Upper lobe of left lung (tissue), 6 donors: ENCODE data around the gene MAN1B1. TPM values are rescaled to one million over a fixed set of nuclear protein-coding genes. Genes with fewer than 3 reads are reported as not detected.
"Not testable (repeated sequence)": the region's sequence is repeated elsewhere in the genome, so short reads cannot be mapped to it uniquely, and the experiment has no call there.

Source experiments
- ATAC-seq, 2 donors: fragments of 200-7000 bp; cut with Tn5 transposase; one replicate each; pipeline ENCODE4 v1.9.1; 2022; ENCODE audit warnings: mild to moderate bottlenecking in 2 of 2, moderate library complexity in 2 of 2; ENCODE audit not compliant: low FRiP score in 2 of 2
- DNase-seq, 2 donors: peaks; one replicate each; pipeline ENCODE4 v3.0.0-alpha.2; 2019 to 2020
- H3K27ac ChIP-seq, 4 donors: fragments of 200-600 bp; sonication (generic); one replicate each; pipeline ENCODE4 v1.5.1; 2016 to 2019
- H3K27me3 ChIP-seq, 4 donors: fragments of 200-600 bp; sonication (generic); one replicate each; pipeline ENCODE4 v1.5.1; 2017 to 2019
- H3K36me3 ChIP-seq, 4 donors: fragments of 200-600 bp; sonication (generic); one replicate each; pipeline ENCODE4 v1.5.1; 2016 to 2019
- H3K4me1 ChIP-seq, 4 donors: fragments of 200-600 bp; sonication (generic); one replicate each; pipeline ENCODE4 v1.5.1; 2018 to 2019
- H3K4me3 ChIP-seq, 4 donors: fragments of 200-600 bp; sonication (generic); one replicate each; pipeline ENCODE4 v1.5.1; 2017 to 2019; ENCODE audit warnings: mild to moderate bottlenecking in 2 of 4, moderate library complexity in 1 of 4
- H3K9me3 ChIP-seq, 4 donors: fragments of 200-600 bp; sonication (generic); one replicate each; pipeline ENCODE4 v1.5.1; 2018 to 2019
- CTCF ChIP-seq, 6 experiments: fragments of 450-650 bp in 4 of 6; fragments of 200-600 bp in 2 of 6; sonication (generic) in 2 of 6; IDR thresholded peaks; one replicate each; pipeline ENCODE4 v1.5.1; 2016 to 2019; ENCODE audit warnings: antibody characterized with exemption in 6 of 6
- EP300 ChIP-seq, 4 donors: sonication (generic); formaldehyde crosslinking; IDR thresholded peaks; one replicate each; pipeline ENCODE4 v1.5.1; 2017; ENCODE audit warnings: antibody characterized with exemption in 4 of 4, control low read depth in 2 of 4
- POLR2A ChIP-seq, 4 donors: fragments of 450-650 bp; IDR thresholded peaks; one replicate each; pipeline ENCODE4 v1.5.1; 2016 to 2017; ENCODE audit warnings: antibody characterized with exemption in 4 of 4, mild to moderate bottlenecking in 2 of 4
- POLR2AphosphoS5 ChIP-seq, 2 donors: sonication (generic); formaldehyde crosslinking; IDR thresholded peaks; one replicate each; pipeline ENCODE4 v1.5.1; 2017; ENCODE audit warnings: antibody characterized with exemption in 2 of 2
- WGBS, 2 donors: methylation state at CpG; one replicate each; pipeline ENCODE4 v1.1.5; 2017 to 2018; 5-methylcytosine and 5-hydroxymethylcytosine counted together
- total RNA-seq, 6 donors: library from RNA; depleted of rRNA in 4 of 6; stranded (reverse); fragments of >200 nt in 4 of 6; gene quantifications; one replicate each; pipeline versions ENCODE4 v1.1.0 to v1.2.1, GENCODE V29; 2016 to 2021
- donor health status: DM: no; HTN: no; CAD: no; lungs with moderate emphysema.
- donor health status: DM: no; HTN: yes; CAD: no; lungs with severe emphysema.

The MAN1B1 gene
- total RNA-seq, 6 donors from 2014 or later = 38.0 to 97.4 (median 54.1) TPM

DNA sequence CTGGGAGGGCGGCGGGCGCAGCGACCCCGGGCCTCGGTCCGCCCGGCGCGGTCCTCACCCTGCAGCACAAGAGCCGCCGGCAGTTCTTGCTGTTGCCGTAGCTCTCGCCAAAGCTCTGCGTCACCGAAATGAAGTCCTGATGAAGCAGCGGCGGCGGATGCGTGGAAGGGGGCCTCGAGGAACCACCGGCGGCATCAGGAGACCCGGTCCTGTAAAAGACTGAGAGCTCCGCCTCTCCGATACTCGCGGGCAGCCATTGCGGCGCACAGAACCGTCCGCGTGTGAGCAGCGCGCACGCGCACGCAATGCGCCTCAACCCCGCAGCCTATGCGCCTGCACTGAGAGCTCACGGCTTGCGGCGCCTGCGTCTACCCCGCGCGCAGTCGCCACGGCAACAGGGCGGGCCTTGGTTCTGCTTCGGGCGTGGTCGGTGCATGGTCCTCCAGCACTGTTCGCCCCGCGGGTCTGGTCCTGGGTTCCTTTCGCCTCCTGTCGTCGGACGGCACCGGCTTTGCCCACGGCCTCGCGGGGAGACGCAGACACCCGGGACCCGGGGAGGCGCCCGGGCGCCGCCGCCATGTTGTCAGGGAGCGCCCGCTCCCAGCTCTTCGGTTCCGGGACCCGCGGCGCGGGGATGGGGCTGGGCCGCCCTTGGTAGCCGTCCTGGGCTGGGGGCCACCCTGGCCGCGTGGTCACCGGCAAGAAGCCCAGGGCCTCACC, 42.8 kb downstream of the MAN1B1 start:
- Histone ChIP-seq H3K4me1 (peaks cover 20 to 44% (median 32%) of the 10 kb centered on the region in 4 donors), H3K27me3 (peaks cover 0 to 3% (median 0%) of the 10 kb centered on the region in 4 donors), H3K4me3 (peak overlapping the region; percentile 29 to 94 (median 75)), H3K27ac (peak overlapping the region; percentile 72 to 85 (median 84)), H3K9me3 (peaks cover 0 to 8% (median 2%) of the 10 kb centered on the region in 4 donors), H3K36me3 (no peaks in the 10 kb centered on the region)
- peak; percentile 97 to 99 for ATAC-seq
- WGBS, 2 donors = 2% methylated on average over 23 of the region's 86 CpGs; no CpG with 5 or more reads in 1 of the 2 donors
- peak; percentile 92 to 98 for DNase-seq
- TF ChIP-seq EP300 (IDR thresholded peaks at IDR 0.05) (no peak), CTCF (IDR thresholded peaks at IDR 0.05) (peak in 3 of 6 experiments; percentile 5 to 18 (median 17)), POLR2A (IDR thresholded peaks at IDR 0.05) (peak in 1 of 4 donors; percentile 75), POLR2AphosphoS5 (IDR thresholded peaks at IDR 0.05) (peak; percentile 51 to 75)

DNA sequence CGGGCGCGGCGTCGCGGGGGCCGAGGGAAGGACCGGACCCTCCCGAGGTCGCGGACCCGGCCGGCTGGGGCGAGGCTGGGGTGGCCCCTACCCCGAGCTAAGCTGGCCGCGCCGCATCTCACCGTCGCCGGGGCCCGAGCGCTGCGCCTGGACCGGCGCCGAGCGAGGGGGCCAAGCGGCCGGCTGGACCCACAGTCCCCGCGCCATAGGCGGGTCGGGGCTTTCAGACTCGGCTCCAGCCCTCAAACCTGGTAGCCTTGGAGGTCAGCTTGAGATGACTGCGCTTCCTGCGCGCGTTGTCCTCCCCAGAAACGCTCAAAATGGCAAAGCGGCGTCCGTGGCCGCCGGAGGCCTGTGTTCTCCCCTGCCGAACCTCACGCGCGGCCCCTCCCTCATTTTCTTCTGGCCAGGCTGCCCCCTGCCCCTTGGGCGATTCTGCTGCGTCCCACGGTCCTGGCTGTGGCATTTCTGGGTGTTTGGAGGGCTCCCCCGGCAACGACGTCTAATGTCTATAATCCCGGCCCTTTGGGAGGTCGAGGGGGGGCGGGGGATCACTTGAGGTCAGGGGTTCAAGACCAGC, 43.5 kb downstream of the MAN1B1 start:
- TF ChIP-seq EP300 (IDR thresholded peaks at IDR 0.05) = no peak
- no peak for TF ChIP-seq CTCF (IDR thresholded peaks at IDR 0.05)
- no peak for TF ChIP-seq POLR2AphosphoS5 (IDR thresholded peaks at IDR 0.05)
- no peak for TF ChIP-seq POLR2A (IDR thresholded peaks at IDR 0.05)
- peaks cover 20 to 44% (median 32%) of the 10 kb centered on the region in 4 donors for H3K4me1 ChIP-seq
- peak overlapping the region; percentile 29 to 94 (median 75) for H3K4me3 ChIP-seq
- WGBS, 2 donors = 11 to 22% methylated on average over 12 to 16 of the region's 58 CpGs
- peak overlapping the region; percentile 72 to 85 (median 84) for H3K27ac ChIP-seq
- DNase-seq (no peak), ATAC-seq (no peak)
- H3K36me3 ChIP-seq = no peaks in the 10 kb centered on the region
- H3K9me3 ChIP-seq = peaks cover 0 to 8% (median 2%) of the 10 kb centered on the region in 4 donors
- peaks cover 0 to 3% (median 0%) of the 10 kb centered on the region in 4 donors for H3K27me3 ChIP-seq

DNA sequence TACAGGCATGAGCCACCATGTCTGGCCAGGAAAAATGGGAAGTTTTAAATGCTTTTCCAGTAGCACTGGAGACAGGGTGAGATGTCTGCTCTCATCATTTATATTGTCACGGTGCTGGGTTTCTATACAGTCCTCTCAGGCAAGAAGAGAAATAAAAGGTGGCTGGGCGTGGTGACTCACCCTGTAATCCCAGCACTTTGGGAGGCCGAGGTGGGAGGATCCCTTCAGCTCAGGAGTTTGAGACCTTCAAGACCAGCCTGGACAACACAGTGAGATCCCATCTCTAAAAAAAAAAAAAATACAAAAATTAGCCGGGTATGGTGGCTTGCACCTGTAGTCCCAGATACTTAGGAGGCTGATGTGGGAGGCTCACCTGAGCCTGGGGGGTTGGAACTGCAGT, 47.4 kb downstream of the MAN1B1 start:
- H3K27me3 ChIP-seq = peaks cover 0 to 31% (median 15%) of the 10 kb centered on the region in 4 donors
- WGBS, 2 donors = 78% methylated on average over 4 of the region's 4 CpGs
- H3K4me3 ChIP-seq = no peak overlapping the region
- no peak for ATAC-seq
- TF ChIP-seq CTCF (IDR thresholded peaks at IDR 0.05) (no peak), EP300 (IDR thresholded peaks at IDR 0.05) (no peak), POLR2AphosphoS5 (IDR thresholded peaks at IDR 0.05) (no peak), POLR2A (IDR thresholded peaks at IDR 0.05) (no peak)
- H3K9me3 ChIP-seq = peaks cover 0 to 8% (median 2%) of the 10 kb centered on the region in 4 donors
- no peaks in the 10 kb centered on the region for H3K36me3 ChIP-seq
- no peak for DNase-seq
- peaks cover 4 to 22% (median 7%) of the 10 kb centered on the region in 4 donors for H3K4me1 ChIP-seq
- H3K27ac ChIP-seq = no peak overlapping the region

DNA sequence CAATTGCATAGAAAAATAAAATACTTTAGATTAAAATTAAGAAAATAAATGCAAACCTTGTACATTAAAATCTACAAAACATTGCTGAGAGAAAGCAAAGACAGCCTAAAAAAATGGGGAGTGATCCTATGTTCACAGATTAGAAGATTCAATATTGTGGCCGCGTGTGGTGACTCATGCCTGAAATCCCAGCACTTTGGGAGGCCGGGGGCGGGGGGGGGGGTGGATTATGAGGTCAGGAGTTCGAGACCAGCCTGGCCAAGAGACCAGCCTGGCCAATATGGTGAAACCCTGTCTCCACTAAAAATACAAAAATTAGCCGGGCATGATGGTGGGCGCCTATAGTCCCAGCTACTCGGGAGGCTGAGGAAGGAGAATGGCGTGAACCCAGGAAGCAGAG, 48.4 kb downstream of the MAN1B1 start:
- 80 to 81% methylated on average over 9 of the region's 9 CpGs for WGBS, 2 donors
- peaks cover 4 to 17% (median 7%) of the 10 kb centered on the region in 4 donors for H3K4me1 ChIP-seq
- not testable (repeated sequence) for ATAC-seq, H3K36me3 ChIP-seq, H3K27ac ChIP-seq, H3K4me3 ChIP-seq, H3K9me3 ChIP-seq, DNase-seq
- H3K27me3 ChIP-seq = peaks cover 0 to 35% (median 19%) of the 10 kb centered on the region in 4 donors

- Histone ChIP-seq H3K9me3 (no peaks in the 10 kb centered on the region), H3K27ac (no peak overlapping the region), H3K36me3 (no peaks in the 10 kb centered on the region), H3K4me3 (no peak overlapping the region), H3K27me3 (peaks cover 0 to 47% (median 19%) of the 10 kb centered on the region in 4 donors), H3K4me1 (peaks cover 0 to 13% (median 5%) of the 10 kb centered on the region in 4 donors)
- TF ChIP-seq POLR2A (IDR thresholded peaks at IDR 0.05) (no peak), CTCF (IDR thresholded peaks at IDR 0.05) (no peak), EP300 (IDR thresholded peaks at IDR 0.05) (no peak), POLR2AphosphoS5 (IDR thresholded peaks at IDR 0.05) (no peak)
- peak in 1 of 2 donors; percentile 72 for DNase-seq
- peak in 1 of 2 donors; percentile 12 for ATAC-seq
- 29 to 31% methylated on average over 6 to 27 of the region's 27 CpGs for WGBS, 2 donors
These were observed 49.6 kb downstream of the MAN1B1 start for GRCh38 chr9:137136261-137136880.
